Omental fat pad (tissue), 4 donors: ENCODE measurements around the gene PPP1R13B. TPM values are rescaled to one million over a fixed set of nuclear protein-coding genes. Genes with fewer than 3 reads are reported as not detected.
"Not testable (repeated sequence)": the region's sequence is repeated elsewhere in the genome, so short reads cannot be mapped to it uniquely, and the experiment has no call there.

Experiments used
- ATAC-seq: fragments of 150-250 bp; one replicate; pipeline ENCODE4 v1.9.1; 2016; ENCODE audit warnings: mild to moderate bottlenecking, moderate library complexity; ENCODE audit not compliant: low FRiP score
- DNase-seq: peaks from one replicate; pipeline ENCODE4 v3.0.0-alpha.2; 2019; ENCODE audit warnings: low spot score
- total RNA-seq, 4 donors: library from RNA; depleted of rRNA; stranded (reverse); fragments of >200 nt; gene quantifications; one replicate each; pipeline ENCODE4 v1.1.0, GENCODE V29; 2016
- TF ChIP-seq, protein P1 (sequence below), 3 donors: fragments of 450-650 bp; IDR thresholded peaks; one replicate each; pipeline ENCODE4 v1.5.1; 2016 to 2017; ENCODE audit warnings: antibody characterized with exemption in 3 of 3, mild to moderate bottlenecking in 3 of 3, moderate library complexity in 2 of 3

PPP1R13B gene
- total RNA-seq, 4 donors from 2014 or later, result 9.7 to 31.1 (median 15.0) TPM

DNA sequence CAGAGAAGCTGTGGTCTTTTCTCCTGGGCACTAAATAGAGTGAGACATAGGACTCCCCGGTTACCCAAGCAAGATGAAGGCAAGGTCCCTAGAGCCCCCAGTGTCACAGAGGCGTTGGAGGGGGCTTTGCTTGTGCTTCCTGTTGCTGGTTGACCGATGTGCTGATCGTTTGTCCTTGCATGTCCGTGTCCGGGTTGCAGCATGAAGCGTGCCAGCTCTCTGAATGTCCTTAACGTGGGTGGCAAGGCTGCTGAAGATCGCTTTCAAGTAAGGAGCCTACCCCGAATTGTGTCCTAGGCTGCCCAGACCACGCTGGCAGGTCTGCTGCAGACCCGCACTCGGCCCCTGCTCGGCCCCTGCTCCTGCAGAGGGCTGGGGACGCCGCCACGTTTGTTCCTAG lies 155.2 kb downstream of the PPP1R13B start:
- DNase-seq (no peak), ATAC-seq (no peak)
- TF ChIP-seq, protein P1, sequence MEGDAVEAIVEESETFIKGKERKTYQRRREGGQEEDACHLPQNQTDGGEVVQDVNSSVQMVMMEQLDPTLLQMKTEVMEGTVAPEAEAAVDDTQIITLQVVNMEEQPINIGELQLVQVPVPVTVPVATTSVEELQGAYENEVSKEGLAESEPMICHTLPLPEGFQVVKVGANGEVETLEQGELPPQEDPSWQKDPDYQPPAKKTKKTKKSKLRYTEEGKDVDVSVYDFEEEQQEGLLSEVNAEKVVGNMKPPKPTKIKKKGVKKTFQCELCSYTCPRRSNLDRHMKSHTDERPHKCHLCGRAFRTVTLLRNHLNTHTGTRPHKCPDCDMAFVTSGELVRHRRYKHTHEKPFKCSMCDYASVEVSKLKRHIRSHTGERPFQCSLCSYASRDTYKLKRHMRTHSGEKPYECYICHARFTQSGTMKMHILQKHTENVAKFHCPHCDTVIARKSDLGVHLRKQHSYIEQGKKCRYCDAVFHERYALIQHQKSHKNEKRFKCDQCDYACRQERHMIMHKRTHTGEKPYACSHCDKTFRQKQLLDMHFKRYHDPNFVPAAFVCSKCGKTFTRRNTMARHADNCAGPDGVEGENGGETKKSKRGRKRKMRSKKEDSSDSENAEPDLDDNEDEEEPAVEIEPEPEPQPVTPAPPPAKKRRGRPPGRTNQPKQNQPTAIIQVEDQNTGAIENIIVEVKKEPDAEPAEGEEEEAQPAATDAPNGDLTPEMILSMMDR (IDR thresholded peaks at IDR 0.05), result no peak

DNA sequence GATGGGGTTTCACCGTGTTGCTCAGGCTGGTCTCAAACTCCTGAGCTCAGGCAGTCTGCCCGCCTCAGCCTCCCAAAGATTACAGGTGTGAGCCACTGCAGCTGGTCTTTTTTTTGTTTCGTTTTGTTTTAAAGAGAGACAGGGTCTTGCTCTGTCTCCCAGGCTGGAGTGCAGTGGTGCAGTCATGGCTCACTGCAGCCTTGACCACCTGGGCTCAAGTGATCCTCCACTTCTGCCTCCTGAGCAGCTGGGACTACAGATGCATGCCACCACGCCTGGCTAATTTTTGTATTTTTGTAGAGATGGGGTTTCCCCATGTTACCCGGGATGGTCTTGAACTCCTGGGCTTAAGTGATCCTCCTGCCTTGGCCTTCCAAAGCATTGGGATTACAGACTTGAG lies 155.7 kb downstream of the PPP1R13B start:
- not testable (repeated sequence) for DNase-seq, ATAC-seq

DNA sequence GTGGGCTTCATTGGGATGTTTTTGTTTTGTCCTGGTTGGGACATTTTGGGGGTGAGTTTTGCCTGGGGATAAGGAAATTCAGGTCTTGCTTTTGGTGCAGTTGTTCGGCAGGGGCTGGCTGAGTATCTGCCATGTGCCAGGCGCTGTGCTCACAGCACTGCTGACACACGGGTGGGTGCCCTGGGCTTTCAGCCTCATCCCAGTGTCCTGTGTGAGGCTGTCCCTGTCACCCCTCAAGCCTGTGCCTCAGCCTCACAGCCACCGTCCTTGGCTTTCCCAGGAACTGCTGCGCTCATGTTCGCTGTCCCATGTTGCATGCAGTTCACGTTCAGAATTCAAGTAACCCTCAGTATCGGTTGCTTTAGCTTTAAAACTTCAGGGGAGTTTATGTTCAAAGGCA lies 157.0 kb downstream of the PPP1R13B start:
- no peak for DNase-seq
- TF ChIP-seq, protein P1 (IDR thresholded peaks at IDR 0.05), result no peak
- ATAC-seq, result no peak

DNA sequence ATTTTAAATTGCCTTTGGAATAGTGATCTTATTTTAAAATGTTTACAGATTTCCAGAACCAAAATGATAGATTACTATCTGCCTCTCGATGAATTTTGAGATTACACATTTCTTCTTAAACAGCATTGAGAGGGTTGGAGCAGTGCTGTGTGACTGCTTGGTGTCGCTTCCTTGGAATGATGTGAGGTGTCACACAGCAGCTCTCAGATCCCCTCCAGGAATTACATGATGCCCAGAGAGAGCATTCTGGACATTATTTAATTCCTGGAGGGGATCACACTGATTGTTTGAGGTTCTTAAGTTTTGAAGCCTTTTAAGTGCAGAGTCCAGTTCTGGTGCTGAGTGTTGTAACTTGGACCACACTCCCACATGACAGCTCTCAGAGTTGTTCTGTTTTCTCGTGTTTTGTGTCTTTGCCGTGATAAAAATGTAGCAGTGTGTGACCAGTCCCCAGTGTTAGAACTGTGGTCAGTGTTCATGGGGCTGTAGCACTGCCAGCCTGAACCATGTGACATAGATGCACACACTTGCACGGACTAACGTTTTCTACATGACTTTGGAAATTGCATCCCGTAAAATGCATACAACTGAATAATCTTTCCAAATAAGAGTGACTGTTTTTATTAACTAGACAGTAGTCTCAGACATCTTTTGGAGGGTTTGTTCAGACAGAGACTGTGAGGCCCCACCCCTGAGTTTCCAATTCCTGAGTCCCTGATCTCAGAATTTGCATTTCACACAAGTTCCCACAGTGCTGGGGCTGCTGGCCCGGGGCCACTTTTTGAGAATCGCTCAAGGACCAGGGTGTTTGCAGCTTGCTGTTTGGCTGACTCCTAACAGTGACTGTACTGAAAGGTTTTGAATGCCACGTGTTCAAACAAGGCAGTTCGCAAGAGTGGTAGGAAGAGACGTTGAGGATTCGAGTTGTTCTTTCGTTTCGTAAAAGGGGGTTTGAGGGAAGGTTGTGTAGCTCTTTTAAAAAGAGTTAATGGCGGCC lies 158.2 kb downstream of the PPP1R13B start:
- no peak for ATAC-seq

DNA sequence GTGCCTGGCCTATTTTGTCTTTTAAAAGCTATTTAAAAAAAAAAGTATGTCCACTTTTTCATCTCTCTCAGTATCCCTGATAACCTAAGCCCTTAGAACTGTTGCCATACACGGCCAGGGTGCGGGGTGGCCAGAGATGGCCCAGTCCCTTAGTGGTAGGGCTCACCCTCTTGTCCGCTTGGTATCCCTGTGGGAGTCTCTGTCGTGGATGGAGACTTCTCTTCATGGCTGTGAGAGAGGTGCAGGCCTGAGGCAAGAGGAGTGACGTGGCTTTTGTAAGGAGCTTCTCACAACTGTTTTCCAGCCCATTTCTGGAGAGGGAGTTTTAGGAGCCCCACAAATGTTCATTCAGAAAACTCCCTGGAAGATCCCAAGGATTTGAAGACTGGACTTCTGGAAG lies 158.9 kb downstream of the PPP1R13B start:
- TF ChIP-seq, protein P1 (IDR thresholded peaks at IDR 0.05), result no peak
- ATAC-seq (no peak), DNase-seq (no peak)

More for the DNA sequence above, 158.2 kb downstream of the PPP1R13B start:
- DNase-seq, result no peak
- TF ChIP-seq, protein P1 (IDR thresholded peaks at IDR 0.05), result no peak

DNA sequence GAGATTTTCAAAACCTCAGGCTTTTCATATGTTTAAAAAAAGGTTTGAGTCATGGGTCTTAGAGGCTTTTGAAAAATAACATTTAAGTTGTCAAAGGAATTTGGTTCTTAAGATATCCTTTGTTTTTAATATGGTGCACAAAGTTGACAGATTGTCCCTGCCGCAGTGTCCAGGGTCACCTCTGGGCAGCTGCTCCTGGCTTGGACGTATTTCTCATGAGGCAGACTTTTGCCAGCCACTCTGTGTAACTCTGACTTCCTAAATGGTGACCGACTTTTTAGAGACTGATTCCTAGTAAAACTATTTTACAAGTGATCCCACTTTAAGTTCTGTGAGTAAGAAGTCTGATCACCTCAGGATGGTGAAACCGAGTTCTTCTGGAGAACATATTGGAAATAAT lies 159.7 kb downstream of the PPP1R13B start:
- TF ChIP-seq, protein P1 (IDR thresholded peaks at IDR 0.05), result no peak
- DNase-seq, result no peak
- no peak for ATAC-seq

DNA sequence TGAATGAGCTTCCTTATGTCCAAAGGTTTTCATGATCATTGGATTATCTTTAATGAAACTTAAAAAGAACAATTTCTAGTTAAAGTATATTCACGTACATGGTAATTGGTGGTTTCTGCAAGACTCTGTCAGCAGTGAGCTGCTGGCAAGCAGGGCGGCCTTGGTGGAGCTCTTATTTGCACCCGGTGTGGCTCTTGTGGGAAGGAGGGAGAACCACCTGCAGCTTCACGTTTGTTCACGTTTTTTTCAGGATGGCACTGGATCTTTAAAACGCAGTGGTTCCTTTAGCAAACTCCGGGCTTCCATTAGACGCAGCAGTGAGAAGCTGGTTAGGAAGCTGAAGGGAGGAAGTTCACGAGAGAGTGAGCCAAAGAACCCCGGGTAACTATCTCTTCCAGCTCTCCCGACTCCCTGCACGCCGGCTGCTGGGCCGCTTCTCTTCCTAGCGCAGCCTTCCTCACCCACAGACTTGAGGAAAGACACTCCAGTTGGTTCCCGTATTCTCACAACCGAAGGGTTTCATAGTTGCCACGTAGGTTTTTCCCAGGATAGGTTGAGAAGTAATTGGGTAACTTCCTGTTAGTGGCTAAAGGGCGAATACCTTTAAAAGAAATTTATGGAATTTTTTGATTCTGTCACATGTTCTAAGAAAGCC lies 160.4 kb downstream of the PPP1R13B start:
- ATAC-seq (peak; percentile 58), DNase-seq (no peak)
- TF ChIP-seq, protein P1 (IDR thresholded peaks at IDR 0.05), result no peak
